ENCODE results near the gene NR6A1. TPM values are rescaled to one million over a fixed set of nuclear protein-coding genes. Genes with fewer than 3 reads are reported as not detected.

NR6A1 gene
- total RNA-seq, 1 experiment from 2014 or later: 0.91 TPM

- BruUV-seq (replicated peaks): no TSS peak
- H3K9me3 Mint-ChIP-seq (ENCODE audit: unreplicated experiment): no peaks in the 10 kb centered on the region
- intact Hi-C loops (cut with micrococcal nuclease): no loop called here
- DNase-seq (ENCODE audit: unreplicated experiment): no peak
- H3K4me1 Mint-ChIP-seq (ENCODE audit: insufficient read depth, unreplicated experiment): no peaks in the 10 kb centered on the region
- POLR2A ChIA-PET: interaction anchor here (0.6 kb wide), 1 partner anchor 32 kb away, joined by 3 read pairs; no protein-coding TSS in a partner anchor
- H3K27me3 Mint-ChIP-seq (ENCODE audit: insufficient read depth, unreplicated experiment): no peaks in the 10 kb centered on the region
- CTCF ChIA-PET: interaction anchor here (0.6 to 3.6 kb wide), 4 partner anchors 22 to 39 kb away, joined by 3 to 18 read pairs (median 4); no protein-coding TSS in a partner anchor
- no peak for TF ChIP-seq CTCF (IDR thresholded peaks at IDR 0.05; ENCODE audit: unreplicated experiment)
- no peaks in the 10 kb centered on the region for H3K36me3 Mint-ChIP-seq (ENCODE audit: insufficient read depth, unreplicated experiment)
- H3K27ac Mint-ChIP-seq (ENCODE audit: low read depth, unreplicated experiment): no peak overlapping the region
- no peak overlapping the region for H3K4me3 Mint-ChIP-seq (ENCODE audit: unreplicated experiment)
Observed at GRCh38 chr9:124594673-124595072, 176.4 kb downstream of the NR6A1 start.

GRCh38 chr9:124594225-124594624, 176.9 kb downstream of the NR6A1 start:
- ChIA-PET POLR2A (interaction anchor here (0.6 to 0.7 kb wide), 3 partner anchors 32 to 176 kb away, joined by 3 to 6 read pairs (median 3); no protein-coding TSS in a partner anchor), CTCF (interaction anchor here (0.5 to 1.0 kb wide), 3 partner anchors 18 to 331 kb away, joined by 3 to 4 read pairs (median 3); no protein-coding TSS in a partner anchor)
- H3K36me3 Mint-ChIP-seq (ENCODE audit: insufficient read depth, unreplicated experiment): no peaks in the 10 kb centered on the region
- no TSS peak for BruUV-seq (replicated peaks)
- H3K4me3 Mint-ChIP-seq (ENCODE audit: unreplicated experiment): no peak overlapping the region
- DNase-seq (ENCODE audit: unreplicated experiment): no peak
- H3K27me3 Mint-ChIP-seq (ENCODE audit: insufficient read depth, unreplicated experiment): no peaks in the 10 kb centered on the region
- no peaks in the 10 kb centered on the region for H3K9me3 Mint-ChIP-seq (ENCODE audit: unreplicated experiment)
- no peak for TF ChIP-seq CTCF (IDR thresholded peaks at IDR 0.05; ENCODE audit: unreplicated experiment)
- no peak overlapping the region for H3K27ac Mint-ChIP-seq (ENCODE audit: low read depth, unreplicated experiment)
- H3K4me1 Mint-ChIP-seq (ENCODE audit: insufficient read depth, unreplicated experiment): no peaks in the 10 kb centered on the region
- intact Hi-C loops (cut with micrococcal nuclease): no loop called here

- Mint-ChIP-seq H3K9me3 (ENCODE audit: unreplicated experiment) (no peaks in the 10 kb centered on the region), H3K4me1 (ENCODE audit: insufficient read depth, unreplicated experiment) (no peaks in the 10 kb centered on the region), H3K36me3 (ENCODE audit: insufficient read depth, unreplicated experiment) (no peaks in the 10 kb centered on the region), H3K27me3 (ENCODE audit: insufficient read depth, unreplicated experiment) (no peaks in the 10 kb centered on the region), H3K27ac (ENCODE audit: low read depth, unreplicated experiment) (no peak overlapping the region), H3K4me3 (ENCODE audit: unreplicated experiment) (no peak overlapping the region)
- POLR2A ChIA-PET: interaction anchor here (0.6 to 0.7 kb wide), 2 partner anchors 114 to 176 kb away, joined by 3 to 6 read pairs; no protein-coding TSS in a partner anchor
- CTCF ChIA-PET: interaction anchor here (0.5 to 1.0 kb wide), 3 partner anchors 18 to 331 kb away, joined by 3 to 4 read pairs (median 3); no protein-coding TSS in a partner anchor
- no TSS peak for BruUV-seq (replicated peaks)
- intact Hi-C loops (cut with micrococcal nuclease): no loop called here
- TF ChIP-seq CTCF (IDR thresholded peaks at IDR 0.05; ENCODE audit: unreplicated experiment): no peak
- no peak for DNase-seq (ENCODE audit: unreplicated experiment)
Observed at GRCh38 chr9:124593651-124594058, 177.5 kb downstream of the NR6A1 start.

GRCh38 chr9:124593200-124593599, 177.9 kb downstream of the NR6A1 start:
- DNase-seq (ENCODE audit: unreplicated experiment): no peak
- CTCF ChIA-PET: interaction anchor here (0.6 kb wide), 1 partner anchor 122 kb away, joined by 4 read pairs; no protein-coding TSS in a partner anchor
- Mint-ChIP-seq H3K9me3 (ENCODE audit: unreplicated experiment) (no peaks in the 10 kb centered on the region), H3K4me3 (ENCODE audit: unreplicated experiment) (no peak overlapping the region), H3K36me3 (ENCODE audit: insufficient read depth, unreplicated experiment) (no peaks in the 10 kb centered on the region), H3K4me1 (ENCODE audit: insufficient read depth, unreplicated experiment) (no peaks in the 10 kb centered on the region), H3K27me3 (ENCODE audit: insufficient read depth, unreplicated experiment) (no peaks in the 10 kb centered on the region), H3K27ac (ENCODE audit: low read depth, unreplicated experiment) (no peak overlapping the region)
- no peak for TF ChIP-seq CTCF (IDR thresholded peaks at IDR 0.05; ENCODE audit: unreplicated experiment)
- intact Hi-C loops (cut with micrococcal nuclease): no loop called here
- no TSS peak for BruUV-seq (replicated peaks)
- POLR2A ChIA-PET: interaction anchor here (0.7 kb wide), 1 partner anchor 190 kb away, joined by 4 read pairs; no protein-coding TSS in a partner anchor
